NCI-H1417 (cell line): ENCODE measurements around the gene NOL9.

Source experiments
- DNase-seq, 3 experiments: peaks; one replicate each; lab custom pipeline; 2025; lab: John Stamatoyannopoulos, UW

Gene NOL9

DNA sequence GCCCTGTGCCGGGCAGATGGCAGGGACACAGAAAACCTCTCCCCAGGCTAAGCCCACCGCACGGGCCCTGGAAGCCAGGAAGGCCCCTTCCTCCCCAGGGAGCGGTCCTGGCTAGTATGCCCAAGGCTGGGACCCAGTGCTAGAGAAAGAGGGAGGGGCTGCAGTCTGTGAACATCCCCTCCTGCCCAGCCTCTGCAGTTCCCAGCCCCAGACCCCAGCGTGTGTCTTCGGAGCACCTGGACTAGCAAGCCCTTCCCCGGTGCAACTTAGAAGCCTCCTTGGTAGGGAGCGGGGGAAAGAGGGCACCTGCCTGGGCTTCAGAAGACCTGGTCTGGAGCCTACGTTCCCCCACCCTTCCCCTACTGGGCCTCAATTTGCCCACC is 64.9 kb downstream of the NOL9 start:
- no peak for DNase-seq

DNA sequence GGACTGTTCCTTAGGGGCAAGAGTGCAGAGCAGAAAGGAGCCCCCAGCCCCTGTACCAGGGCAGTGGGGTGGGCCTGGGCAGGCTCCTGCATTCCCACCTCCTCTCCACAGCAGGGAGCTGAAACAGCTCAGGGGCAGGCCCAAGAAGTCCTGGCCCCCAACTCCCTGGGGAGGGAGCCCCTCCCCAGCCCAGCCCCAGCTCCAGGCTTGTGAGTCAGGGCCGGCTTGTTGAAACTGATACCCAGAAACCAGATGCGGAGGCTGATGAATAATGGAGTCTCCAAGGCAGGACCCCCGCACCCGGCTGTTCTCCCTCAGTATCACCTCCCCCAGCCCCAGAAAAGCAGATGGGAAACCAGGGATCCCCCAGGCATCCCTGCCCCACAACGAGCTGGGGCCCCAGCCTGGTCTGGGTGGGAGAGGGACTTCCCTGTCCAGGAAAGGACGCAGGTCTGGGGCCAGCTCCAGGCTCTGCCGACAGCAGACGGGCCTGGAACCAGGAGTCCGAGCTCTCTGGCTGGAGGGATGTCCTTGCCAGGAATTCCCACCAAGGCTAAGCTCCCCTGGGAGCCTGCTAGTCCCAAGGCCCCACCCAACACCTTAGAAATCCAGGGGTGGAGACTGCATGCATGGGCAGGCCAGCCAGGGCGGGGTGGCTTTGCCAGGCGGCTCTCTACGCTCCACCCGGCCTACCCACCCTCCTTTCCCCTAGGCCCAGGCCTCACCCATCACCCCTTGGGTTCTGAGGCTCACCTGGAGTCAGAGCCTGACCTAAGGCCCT is 65.5 kb downstream of the NOL9 start:
- no peak for DNase-seq

DNA sequence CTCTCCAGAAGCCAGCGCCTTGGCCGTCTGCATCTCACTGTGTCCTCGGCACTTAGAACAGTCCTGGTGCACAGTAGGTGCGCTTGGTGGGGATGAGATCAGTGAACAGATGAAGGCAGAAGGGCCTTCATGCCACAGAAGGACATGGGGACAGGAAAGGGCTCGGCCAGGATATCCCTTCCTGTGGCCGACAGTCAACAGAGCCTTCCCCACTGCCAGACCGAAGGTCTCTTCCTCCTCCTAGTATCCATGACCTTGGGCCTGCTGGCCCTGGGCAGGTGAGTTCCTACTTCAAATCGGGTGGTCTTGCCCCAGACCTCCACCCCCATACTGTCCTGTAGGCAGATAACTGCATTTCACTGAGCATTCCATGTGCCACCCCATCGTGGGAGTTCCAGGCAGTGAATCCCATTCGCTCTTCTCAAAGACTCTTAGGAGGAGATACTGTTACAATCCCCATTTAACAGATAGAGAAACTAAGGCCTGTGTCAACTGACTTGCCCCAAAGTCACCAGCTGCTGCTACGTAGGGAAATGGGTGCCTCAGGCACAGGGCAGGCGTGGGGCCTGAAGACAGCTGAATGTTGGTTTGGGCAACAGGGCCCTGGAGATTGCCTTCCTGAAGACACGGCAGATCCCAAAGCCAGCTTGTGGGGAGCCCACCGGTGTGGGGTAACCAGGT is 66.4 kb downstream of the NOL9 start:
- no peak for DNase-seq

DNA sequence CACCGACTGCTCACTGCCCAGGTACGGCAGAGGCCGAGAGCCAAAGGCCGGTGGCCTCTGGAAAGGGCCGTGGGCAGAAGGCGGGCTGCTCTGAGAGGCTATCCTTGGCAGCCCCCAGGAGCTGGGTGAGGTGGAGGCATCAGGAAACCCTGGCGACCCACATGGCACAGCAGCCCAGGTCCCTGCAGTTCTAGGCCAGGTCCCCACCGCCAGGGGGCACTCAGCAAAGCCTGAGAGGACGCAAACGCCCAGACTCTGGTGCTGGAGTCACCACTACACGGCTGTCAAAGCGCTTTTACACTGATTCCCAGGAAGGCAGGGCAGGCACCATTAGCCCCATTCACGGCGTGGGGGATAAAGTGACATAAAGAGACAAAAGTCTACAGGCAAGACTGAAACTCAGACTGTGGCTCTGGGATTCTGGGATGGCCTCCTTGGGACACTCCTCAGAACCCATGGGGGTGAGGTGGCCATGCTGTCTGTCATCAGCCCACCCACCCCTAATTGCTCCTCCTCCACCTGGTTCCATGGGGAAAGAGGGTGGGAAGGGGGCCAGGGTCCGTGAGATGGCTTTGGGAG is 67.8 kb downstream of the NOL9 start:
- peak; percentile 75 to 91 (median 82) for DNase-seq

DNA sequence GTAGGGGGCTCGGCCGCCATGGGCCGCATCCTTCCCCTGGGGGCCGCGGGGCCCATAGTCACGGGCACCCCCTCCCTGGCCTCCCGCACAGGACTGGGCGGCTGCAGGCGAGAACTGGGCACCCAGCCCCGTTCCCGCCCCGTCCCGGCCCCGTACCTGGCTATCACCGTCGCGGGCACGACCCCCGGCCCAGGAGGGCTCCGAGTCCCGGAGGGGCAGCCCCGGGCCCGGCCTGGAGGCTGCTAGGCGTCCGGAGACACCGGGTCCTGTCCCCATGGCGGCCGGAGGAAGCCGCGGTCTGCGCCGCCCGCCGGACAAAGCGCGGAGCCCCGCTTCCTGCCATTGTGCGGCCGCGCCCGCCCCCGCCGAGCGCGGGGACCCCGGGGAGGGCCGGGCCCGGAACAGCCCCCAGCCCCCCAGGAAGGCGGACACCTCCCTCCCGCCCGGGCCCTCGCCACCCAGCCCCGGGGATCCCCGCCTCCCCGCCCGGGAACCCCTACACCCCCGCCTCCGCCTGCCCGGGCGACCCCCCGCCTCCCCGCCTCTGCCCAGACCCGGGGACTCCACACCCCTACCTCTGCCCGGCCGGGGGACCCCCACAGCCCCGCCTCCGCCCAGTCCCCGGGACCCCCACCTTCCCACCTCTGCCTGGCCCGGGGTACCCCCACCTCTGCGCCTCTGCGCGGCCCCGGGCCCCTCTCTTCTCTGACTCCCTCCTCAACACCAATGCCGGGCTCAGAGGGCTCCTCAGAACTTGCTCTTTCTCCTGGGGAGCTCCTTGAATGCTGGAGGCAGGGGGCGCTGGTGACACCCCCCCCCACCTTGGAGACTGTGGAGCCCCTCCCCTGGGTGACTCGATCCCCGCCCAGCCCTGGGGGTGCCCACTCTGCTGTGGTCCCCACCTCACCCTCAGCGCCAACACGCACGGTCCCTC is 68.9 kb downstream of the NOL9 start:
- DNase-seq: peak in 2 of 3 experiments; percentile 43 to 46

DNA sequence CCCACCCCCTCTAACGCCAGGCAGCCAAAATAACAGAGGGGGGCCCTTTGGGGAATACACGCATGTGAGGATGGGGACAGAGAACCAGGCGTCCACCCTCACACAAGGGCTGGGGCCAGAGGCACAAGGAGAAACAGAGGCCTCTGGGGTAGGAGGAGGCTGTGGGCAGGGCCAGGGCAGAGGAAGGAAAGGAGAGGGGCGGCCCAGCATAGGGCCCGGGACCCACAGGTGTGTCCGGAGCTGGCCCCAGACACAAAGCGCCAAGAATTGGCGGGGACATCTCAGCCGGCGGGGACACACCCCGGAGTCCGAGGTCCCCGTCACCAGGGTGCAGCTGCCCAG is 69.5 kb downstream of the NOL9 start:
- peak in 1 of 3 experiments; percentile 36 for DNase-seq

DNA sequence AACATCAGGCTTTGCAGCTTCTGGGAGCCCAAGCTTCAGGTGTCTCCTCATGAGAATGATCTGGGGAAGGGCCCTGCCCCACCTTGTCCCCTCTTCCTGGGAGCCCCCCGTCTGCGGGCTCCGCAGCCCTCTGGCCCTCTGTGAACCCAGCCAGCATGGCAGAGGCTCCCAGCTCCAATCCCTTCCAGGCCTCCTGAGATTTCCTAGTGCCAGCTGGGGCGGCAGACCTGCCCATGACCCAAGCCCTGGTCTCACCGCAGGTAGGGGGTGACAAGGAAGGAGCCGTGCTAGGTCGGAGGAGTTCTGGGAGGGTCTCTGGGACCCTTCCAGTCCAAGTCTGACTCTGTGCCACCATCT is 70.6 kb downstream of the NOL9 start:
- DNase-seq: no peak

DNA sequence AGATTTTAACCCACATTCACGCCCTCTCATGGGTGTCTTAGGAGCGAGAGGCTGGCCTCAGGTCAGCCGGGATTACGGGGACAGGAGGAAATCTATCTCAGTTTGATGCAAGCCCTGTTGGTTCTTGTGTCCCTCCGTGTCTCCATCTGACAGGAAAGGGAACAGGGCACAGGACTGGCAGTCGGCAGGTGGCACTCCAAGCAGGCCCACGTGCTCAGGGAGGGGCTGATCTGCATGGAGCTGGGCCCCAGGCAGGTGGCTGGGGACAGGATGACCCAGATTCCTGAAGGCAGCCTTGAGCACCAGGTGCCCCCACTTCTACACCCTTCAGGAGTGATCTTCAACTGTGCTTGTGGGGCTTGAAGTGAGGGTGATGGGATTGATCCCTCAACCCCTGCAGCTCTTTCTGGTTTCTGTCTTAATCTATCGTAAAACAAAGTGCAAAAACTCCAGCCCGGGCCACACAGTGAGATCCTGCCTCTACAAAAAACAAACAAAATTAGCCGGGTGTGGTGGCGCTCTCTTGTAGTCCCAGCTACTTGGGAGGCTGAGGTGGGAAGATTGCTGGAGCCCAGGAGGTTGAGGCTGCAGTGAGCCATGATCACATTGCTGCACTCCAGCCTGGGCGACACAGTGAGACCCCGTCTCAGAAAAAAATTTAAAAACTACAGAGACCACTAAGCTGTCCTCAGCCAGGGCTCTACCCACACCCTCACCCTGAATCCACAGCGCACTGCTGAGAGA is 71.1 kb downstream of the NOL9 start:
- DNase-seq: peak; percentile 11 to 62 (median 26)

DNA sequence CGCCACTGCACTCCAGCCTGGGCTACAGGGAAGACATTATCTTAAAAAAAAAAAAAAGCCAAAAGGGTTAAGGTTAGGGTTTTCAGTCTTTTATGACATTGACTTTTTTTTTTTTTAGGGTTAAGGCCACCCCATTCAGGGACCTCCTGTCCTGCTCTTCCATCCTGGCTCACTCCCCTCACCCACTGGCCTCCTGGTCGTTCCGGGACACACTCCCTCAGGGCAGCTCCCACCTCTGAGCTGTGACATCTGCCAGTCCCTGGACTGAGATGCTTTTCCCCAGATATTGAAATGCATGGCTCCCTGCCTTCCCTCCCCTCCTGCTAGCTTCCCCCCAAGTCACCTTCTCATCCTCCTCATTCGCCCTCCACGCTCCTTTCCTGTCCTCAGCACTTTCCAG is 72.5 kb downstream of the NOL9 start:
- DNase-seq: no peak

DNA sequence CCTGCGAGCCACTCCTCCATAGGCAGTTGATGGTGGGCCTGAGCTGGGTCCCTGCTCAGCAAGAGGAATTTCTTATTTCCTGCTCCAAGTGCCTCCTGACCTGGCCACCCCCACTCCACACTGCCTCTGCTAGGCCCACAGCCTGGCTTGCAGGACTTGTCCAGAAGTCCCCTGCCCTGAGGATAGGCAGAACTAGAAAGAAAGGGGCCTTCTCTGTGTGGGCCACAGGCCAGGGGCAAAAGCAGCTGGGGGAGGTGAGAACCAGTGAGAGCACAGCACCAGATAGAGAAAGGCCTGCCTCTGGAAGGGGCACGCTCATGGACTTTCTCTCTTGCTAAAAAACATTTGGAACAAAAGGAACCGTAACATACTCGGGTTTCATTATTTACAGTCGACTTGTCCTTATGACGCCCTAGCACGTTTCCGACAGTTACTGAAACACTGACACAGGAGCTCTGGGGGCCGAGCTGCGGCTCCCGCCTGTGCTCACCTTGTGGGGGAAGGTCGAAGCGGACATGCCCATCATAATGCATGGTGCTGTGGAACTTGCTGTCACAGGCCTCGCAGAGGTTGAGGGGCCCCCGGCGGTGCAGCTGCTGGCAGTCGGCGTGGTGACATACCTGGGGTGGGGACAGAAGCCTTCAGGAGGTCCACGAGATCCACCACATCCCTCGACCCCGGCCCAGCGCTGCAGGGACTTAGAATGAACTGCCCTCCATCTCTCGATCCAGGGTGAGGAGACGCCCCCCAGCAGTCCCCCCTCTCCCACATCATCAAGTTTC is 77.1 kb downstream of the NOL9 start:
- no peak for DNase-seq

DNA sequence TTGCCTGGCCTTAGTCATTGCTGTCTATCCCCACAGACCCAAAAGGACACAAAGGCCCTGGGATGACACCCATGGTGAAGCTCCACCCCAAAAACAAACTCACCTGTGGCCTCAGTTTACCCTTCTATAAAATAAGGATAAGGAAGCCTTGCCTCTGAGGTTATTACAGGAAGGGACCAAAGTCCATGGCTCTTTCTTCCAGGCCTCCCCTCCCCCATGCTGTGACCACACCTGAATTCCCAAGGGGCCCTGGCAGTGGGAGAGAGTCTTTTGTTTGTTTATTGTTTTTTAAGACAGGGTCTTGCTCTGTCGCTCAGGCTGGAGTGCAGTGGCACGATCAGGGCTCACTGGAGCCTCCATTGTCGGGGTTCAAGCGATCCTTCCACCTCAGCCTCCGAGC is 77.8 kb downstream of the NOL9 start:
- DNase-seq: no peak

DNA sequence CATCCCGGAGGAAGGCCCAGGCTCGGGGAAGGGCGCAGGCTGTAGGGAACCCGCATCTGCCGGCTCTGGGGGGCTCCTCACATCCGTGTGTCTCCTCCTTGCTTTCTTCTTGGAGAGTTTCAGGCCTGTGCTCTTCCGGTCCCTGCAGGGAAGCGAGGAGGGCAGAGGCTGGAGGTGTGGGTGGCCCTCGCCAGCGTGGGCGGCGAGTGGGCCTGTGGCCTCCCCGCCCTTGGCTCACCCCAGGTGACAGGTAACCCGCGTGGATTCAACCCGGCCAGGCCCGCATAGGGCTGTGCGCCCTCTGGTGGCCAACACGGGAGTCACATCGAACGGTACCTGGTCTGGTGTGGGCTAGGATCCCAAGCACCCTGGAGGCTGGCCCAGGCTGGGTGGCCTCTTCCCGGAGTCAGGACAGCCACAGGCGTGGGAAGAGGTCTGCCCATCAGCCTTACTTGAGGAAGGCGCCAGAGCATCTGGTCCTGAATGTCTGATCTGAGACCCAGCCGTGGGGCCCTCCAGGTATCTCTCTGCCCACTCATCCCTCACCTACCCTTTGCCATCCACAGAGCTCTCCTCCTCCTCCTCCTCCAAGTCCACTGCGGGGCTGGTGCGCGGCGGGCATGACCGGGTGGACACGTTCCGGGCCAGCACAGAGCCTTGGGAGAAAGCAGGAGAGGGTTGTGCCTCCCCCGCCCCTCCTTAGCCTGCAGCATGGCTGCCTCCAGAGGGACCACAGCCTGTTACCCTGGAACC is 78.8 kb downstream of the NOL9 start:
- peak; percentile 57 to 76 (median 65) for DNase-seq

DNA sequence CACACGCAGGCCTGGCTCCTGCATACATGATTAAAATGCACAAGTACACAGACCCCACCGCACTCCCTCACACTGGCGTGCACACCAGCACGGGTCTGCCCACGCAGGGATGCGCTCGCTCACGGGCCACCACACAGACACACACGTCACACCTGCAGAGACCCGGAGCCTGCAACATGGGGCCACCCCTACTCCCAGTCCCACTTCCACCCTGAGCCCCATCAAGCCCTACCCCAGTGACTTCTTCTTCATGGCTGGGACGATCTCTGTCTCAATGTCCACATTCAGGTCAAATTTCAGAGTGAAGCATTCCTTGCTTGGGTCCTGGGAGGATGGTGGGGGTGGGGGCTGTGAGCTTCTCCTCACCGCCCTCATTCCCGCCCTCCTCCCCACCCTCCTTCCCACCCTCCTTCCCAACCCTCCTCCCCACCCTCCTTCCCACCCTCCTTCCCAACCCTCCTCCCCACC is 79.5 kb downstream of the NOL9 start:
- DNase-seq: peak in 1 of 3 experiments; percentile 49

DNA sequence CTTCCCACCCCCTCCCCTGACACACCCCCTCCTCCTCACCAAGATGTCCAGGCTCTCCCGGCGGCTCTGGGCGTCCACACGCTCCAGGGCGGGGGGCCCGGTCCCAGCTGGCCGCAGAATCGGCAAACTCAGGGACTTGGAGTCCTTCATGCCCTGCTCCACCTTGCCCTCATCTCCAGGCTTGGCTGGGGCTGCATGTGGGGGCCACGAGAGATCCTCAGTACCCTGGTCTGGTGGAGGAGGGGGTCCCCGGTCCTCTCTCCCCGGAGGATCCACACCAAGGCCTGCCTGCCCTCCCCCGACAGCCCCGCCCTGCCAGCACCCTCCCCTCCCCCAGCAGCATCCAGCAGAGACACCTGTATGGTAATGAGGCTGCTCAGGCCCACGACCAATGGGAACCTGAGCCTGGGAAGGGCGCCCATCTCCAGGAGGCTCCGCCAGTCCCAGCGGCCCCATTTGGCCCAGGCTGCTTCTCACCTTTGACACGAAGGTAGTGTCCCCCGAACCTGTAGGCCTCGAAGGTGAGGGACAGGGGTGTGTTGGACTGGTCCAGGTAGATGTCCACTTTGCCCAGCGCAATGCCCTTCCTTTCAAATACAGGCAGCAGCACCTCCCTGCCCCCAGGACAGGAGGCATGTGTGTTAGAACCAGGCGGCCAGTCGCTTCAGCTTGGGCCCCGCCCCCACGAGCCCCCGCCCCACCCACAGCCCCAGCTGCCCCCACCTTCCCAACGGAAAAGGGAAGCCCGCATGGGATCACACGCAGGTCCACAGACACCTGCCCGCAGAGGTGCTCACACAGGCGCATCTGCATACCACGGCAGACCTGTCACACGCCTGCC is 80.1 kb downstream of the NOL9 start:
- DNase-seq: peak; percentile 92 to 94 (median 92)

DNA sequence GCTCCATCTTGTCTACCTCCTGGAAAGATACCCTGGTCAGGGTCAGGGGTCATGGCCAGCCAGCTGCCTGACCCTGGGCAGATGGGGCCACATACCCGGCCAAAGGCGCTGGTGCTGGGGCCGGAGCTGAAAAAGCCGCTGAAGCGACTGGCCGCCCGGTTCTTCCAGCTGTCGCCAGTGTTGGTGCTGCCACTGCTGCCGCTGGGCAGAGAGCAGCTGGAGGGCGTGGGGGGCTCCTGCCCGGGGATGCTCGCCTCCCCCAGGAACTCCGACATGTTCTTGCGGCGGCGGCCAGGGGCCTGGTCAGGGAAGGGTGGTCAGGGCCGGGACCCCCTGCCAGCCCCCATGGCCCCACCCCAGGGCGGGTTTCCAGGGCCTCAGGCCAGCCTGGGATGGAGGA is 81.2 kb downstream of the NOL9 start:
- DNase-seq: no peak

DNA sequence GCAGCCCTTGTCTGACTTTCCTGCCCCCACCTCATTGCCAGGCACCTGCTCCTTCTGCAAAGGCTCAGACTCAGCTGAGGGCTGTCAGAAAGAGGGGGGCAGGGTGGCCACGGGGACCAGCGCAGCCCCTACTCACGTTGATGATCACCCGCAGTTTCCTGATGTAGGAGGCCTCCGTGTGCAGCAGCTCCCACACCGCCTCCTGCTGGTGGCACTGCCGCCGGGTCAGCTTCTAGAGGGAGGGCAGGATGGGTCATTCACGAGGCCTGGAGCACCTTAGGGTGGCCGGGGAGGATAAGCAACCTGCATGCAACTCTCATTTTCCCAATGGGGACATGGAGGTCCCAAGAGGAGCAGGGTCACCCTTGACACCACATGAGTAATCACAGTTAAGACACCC is 81.9 kb downstream of the NOL9 start:
- peak in 1 of 3 experiments; percentile 27 for DNase-seq

DNA sequence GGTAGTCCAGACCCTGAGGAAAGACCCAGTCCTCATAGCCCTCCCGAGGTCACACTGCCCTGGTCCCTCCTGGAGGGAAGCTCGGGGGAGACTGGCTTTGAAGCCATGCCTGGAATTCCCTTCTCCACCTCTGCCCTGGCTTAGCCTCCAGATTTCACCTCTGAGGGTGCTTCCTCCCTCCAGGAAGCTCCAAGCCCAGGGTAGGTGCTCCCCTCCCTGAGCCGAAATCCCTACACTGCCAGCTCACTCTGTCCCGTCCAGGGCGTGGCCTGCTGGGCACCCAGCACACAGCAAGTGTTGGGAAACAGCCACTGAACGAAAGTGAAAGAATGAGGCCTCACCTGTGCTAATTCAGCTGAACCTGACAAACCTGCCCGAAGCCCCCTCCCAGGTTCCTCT is 82.3 kb downstream of the NOL9 start:
- DNase-seq: no peak
